ENCODE data around the gene SLCO2A1. TPM values are rescaled to one million over a fixed set of nuclear protein-coding genes. Genes with fewer than 3 reads are reported as not detected.

The SLCO2A1 gene
- total and polyA plus RNA-seq, 2 of the 4 experiments (the other 2 are of a cell fraction), result under 0.01 to 1.5 TPM

- DNase-seq, result no peak
- Histone ChIP-seq H3K36me3 (ENCODE audit: control insufficient read depth, insufficient read depth, low read length) (no peaks in the 10 kb centered on the region), H2AK5ac (ENCODE audit: low read depth, low read length) (no peak overlapping the region), H2BK15ac (ENCODE audit: low read depth, low read length) (no peak overlapping the region), H3K4me1 (ENCODE audit: control insufficient read depth, insufficient read depth, low read length) (no peaks in the 10 kb centered on the region), H3K4me3 (ENCODE audit: insufficient read depth, low read depth, low read length) (no peak overlapping the region), H2BK120ac (ENCODE audit: low read depth, low read length) (no peak overlapping the region), H3K9me1 (ENCODE audit: insufficient read depth, low read length) (no peaks in the 10 kb centered on the region; the same call in 1 of the 2 replicates), H3K9me3 (ENCODE audit: control insufficient read depth, insufficient read depth, low read length) (no peaks in the 10 kb centered on the region), H3K23ac (ENCODE audit: low read depth, low read length) (no peak overlapping the region), H3K56ac (ENCODE audit: extremely low read depth, insufficient read depth, low read length) (no peak overlapping the region), H2BK5ac (ENCODE audit: low read depth, low read length, poor library complexity, severe bottlenecking) (no peak overlapping the region), H3K4ac (ENCODE audit: low read depth, low read length) (no peak overlapping the region), H2AFZ (replicated peaks; ENCODE audit: low read length, poor library complexity) (no peak overlapping the region), H2AK9ac (replicated peaks; ENCODE audit: low read depth, low read length, poor library complexity) (no peak overlapping the region), H3K18ac (ENCODE audit: low read depth, low read length) (no peak overlapping the region), H4K20me1 (ENCODE audit: insufficient read depth, low read length) (no peaks in the 10 kb centered on the region), H4K8ac (ENCODE audit: low read depth in 2 of 2, low read length in 2 of 2) (no peak overlapping the region), H4K91ac (ENCODE audit: insufficient read depth, low read depth, low read length) (no peak overlapping the region), H2BK20ac (ENCODE audit: low read depth, low read length) (no peak overlapping the region), H3K9ac (ENCODE audit: low read depth, low read length) (no peak overlapping the region), H3K14ac (replicated peaks; ENCODE audit: low read depth, low read length) (no peak overlapping the region), H4K5ac (ENCODE audit: low read depth, low read length) (no peak overlapping the region), H3K27ac (ENCODE audit: insufficient read depth, low read length) (no peak overlapping the region), H3K4me2 (ENCODE audit: low read depth, low read length) (no peak overlapping the region), H3K79me1 (ENCODE audit: low read depth in 1 of 2, low read length in 2 of 2) (no peaks in the 10 kb centered on the region), H3K27me3 (ENCODE audit: control insufficient read depth, insufficient read depth, low read length) (peaks cover 7% of the 10 kb centered on the region; the same call in 1 of the 2 replicates)
- ChIA-PET CTCF (no interaction called here), POLR2A (ENCODE audit: unreplicated experiment) (no interaction called here)
- TF ChIP-seq, protein P1, sequence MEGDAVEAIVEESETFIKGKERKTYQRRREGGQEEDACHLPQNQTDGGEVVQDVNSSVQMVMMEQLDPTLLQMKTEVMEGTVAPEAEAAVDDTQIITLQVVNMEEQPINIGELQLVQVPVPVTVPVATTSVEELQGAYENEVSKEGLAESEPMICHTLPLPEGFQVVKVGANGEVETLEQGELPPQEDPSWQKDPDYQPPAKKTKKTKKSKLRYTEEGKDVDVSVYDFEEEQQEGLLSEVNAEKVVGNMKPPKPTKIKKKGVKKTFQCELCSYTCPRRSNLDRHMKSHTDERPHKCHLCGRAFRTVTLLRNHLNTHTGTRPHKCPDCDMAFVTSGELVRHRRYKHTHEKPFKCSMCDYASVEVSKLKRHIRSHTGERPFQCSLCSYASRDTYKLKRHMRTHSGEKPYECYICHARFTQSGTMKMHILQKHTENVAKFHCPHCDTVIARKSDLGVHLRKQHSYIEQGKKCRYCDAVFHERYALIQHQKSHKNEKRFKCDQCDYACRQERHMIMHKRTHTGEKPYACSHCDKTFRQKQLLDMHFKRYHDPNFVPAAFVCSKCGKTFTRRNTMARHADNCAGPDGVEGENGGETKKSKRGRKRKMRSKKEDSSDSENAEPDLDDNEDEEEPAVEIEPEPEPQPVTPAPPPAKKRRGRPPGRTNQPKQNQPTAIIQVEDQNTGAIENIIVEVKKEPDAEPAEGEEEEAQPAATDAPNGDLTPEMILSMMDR (conservative IDR thresholded peaks at IDR 0.05; ENCODE audit: low read depth, low read length), result no peak
- TF ChIP-seq ELK1 (IDR thresholded peaks at IDR 0.05; ENCODE audit: borderline replicate concordance, low read depth, low read length), result no peak
- no peak for TF ChIP-seq CHD1 (IDR thresholded peaks at IDR 0.05; ENCODE audit: low read depth, low read length)
- no peak for TF ChIP-seq NFE2L2 (IDR thresholded peaks at IDR 0.05; ENCODE audit: low read depth, low read length)
- TF ChIP-seq RFX5 (IDR thresholded peaks at IDR 0.05; ENCODE audit: low read depth, low read length), result no peak
- no peak for TF ChIP-seq CEBPB (IDR thresholded peaks at IDR 0.05; ENCODE audit: low read depth, low read length)
- TF ChIP-seq RCOR1 (IDR thresholded peaks at IDR 0.05; ENCODE audit: insufficient replicate concordance, low read length), result no peak
- TF ChIP-seq SMC3 (IDR thresholded peaks at IDR 0.05; ENCODE audit: low read depth, low read length), result no peak
- TF ChIP-seq FOS (IDR thresholded peaks at IDR 0.05; ENCODE audit: low read depth, low read length), result no peak
- no peak for TF ChIP-seq RAD21 (IDR thresholded peaks at IDR 0.05; ENCODE audit: low read length)
- TF ChIP-seq MAFK (IDR thresholded peaks at IDR 0.05; ENCODE audit: low read depth, low read length), result no peak
- TF ChIP-seq, protein P2, sequence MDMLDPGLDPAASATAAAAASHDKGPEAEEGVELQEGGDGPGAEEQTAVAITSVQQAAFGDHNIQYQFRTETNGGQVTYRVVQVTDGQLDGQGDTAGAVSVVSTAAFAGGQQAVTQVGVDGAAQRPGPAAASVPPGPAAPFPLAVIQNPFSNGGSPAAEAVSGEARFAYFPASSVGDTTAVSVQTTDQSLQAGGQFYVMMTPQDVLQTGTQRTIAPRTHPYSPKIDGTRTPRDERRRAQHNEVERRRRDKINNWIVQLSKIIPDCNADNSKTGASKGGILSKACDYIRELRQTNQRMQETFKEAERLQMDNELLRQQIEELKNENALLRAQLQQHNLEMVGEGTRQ (IDR thresholded peaks at IDR 0.05; ENCODE audit: low read depth, low read length), result no peak
- TF ChIP-seq MAZ (IDR thresholded peaks at IDR 0.05; ENCODE audit: borderline replicate concordance, low read depth, low read length), result no peak
- TF ChIP-seq BHLHE40 (IDR thresholded peaks at IDR 0.05; ENCODE audit: low read depth, low read length), result no peak
- TF ChIP-seq MXI1 (IDR thresholded peaks at IDR 0.05; ENCODE audit: borderline replicate concordance, low read depth, low read length), result no peak
- no peak for TF ChIP-seq POLR2A (IDR thresholded peaks at IDR 0.05; ENCODE audit: low read depth, low read length)
- in situ Hi-C loops (cut with MboI; ENCODE audit: low sequenced_read_pairs), result no loop called here
- no peak for ATAC-seq (ENCODE audit: low read depth)
- intact Hi-C loops (cut with micrococcal nuclease), result no loop called here
- WGBS, 2 experiments (ENCODE audit: extremely low coverage in 2 of 2, insufficient read length in 1 of 2), result 100% methylated on average over 1 of the region's 7 CpGs; no CpG with 5 or more reads in 1 of the 2 experiments
- dilution Hi-C loops (cut with HindIII; ENCODE audit: low sequenced_read_pairs, unreplicated experiment), result no loop called here
- no TSS peak for BruUV-seq (replicated peaks)
These were observed 50.2 kb downstream of the SLCO2A1 start for GRCh38 chr3:133979553-133979952.
